DOHH2 (cell line): ENCODE results near the gene MAPK12.

Source experiments
- CTCF ChIP-seq: fragments of 200-600 bp; sonication (generic); IDR thresholded peaks from one replicate; pipeline ENCODE4 v1.5.1; 2014; ENCODE audit warnings: antibody characterized with exemption, mild to moderate bottlenecking, low read depth, low read length; ENCODE audit not compliant: poor library complexity, severe bottlenecking
- EZH2phosphoT487 ChIP-seq: fragments of 200-600 bp; sonication (generic); IDR thresholded peaks from 2 replicates; pipeline ENCODE4 v1.6.1; 2017; ENCODE audit warnings: borderline replicate concordance, mild to moderate bottlenecking, antibody characterized with exemption, low read length, moderate library complexity, mixed read lengths

GRCh38 chr22:50251477-50252081 is 9.9 kb downstream of the MAPK12 start:
- TF ChIP-seq CTCF (no peak), EZH2phosphoT487 (no peak)
